Adrenal gland (tissue), 12 donors: ENCODE data around the gene SERPINA1. TPM values are rescaled to one million over a fixed set of nuclear protein-coding genes. Genes with fewer than 3 reads are reported as not detected.

Experiments
- DNase-seq, 7 donors: peaks; one replicate each; pipeline ENCODE4 v3.0.0-alpha.2; 2019 to 2020
- H3K27ac ChIP-seq, 5 donors: fragments of 200-600 bp; sonication (generic) in 4 of 5; 1 replicate in 3 of 5; 2 replicates in 2 of 5; pipeline versions ENCODE4 v1.5.1 to v1.8.0; 2016 to 2020; ENCODE audit warnings: mild to moderate bottlenecking in 1 of 5
- H3K27me3 ChIP-seq: fragments of 200-600 bp; 2 replicates; pipeline ENCODE4 v1.8.0; 2021
- H3K36me3 ChIP-seq, 2 donors: fragments of 200-600 bp; replicated peaks in 1 of 2; 1 replicate in 1 of 2; 2 replicates in 1 of 2; pipeline versions ENCODE4 v1.5.1 to v1.8.0; 2018 to 2022
- H3K4me1 ChIP-seq, 2 donors: fragments of 200-600 bp; replicated peaks in 1 of 2; 1 replicate in 1 of 2; 2 replicates in 1 of 2; pipeline versions ENCODE4 v1.5.1 to v1.8.0; 2018 to 2021
- H3K4me3 ChIP-seq, 4 donors: fragments of 200-600 bp; sonication (generic) in 3 of 4; one replicate each; pipeline ENCODE4 v1.5.1; 2016 to 2018
- H3K9me3 ChIP-seq, 3 donors: fragments of 200-600 bp; sonication (generic) in 1 of 3; replicated peaks in 1 of 3; 1 replicate in 2 of 3; 2 replicates in 1 of 3; pipeline versions ENCODE4 v1.5.1 to v1.8.0; 2016 to 2021
- POLR2A ChIP-seq, 2 donors: fragments of 450-650 bp; IDR thresholded peaks; one replicate each; pipeline ENCODE4 v1.6.1; 2017; ENCODE audit warnings: antibody characterized with exemption in 2 of 2, mild to moderate bottlenecking in 2 of 2, moderate library complexity in 1 of 2
- WGBS, 4 donors: extraction: QIAGEN DNeasy Blood & Tissue Kit in 2 of 4; methylation state at CpG; one replicate each; pipeline versions ENCODE4 v1.1.5 to v1.1.7; 2013 to 2017; 5-methylcytosine and 5-hydroxymethylcytosine counted together
- intact Hi-C, 2 donors: fragments of 100-400 bp; cut with DNase I; formaldehyde crosslinking; loops; one replicate each; pipeline versions ENCODE4 v1.14.1 to v1.15.0; 2022 to 2023
- polyA plus RNA-seq, 3 donors: library from polyadenylated mRNA; stranded (reverse); fragments of 200-250 nt in 2 of 3; fragments of 350-450 nt in 1 of 3; fragmentation: Illumina TruSeq in 1 of 3; extraction: RNeasy Lipid Tissue Mini Kit (QIAGEN cat#74804) in 1 of 3; gene quantifications; one replicate each; pipeline ENCODE4 v1.2.3, GENCODE V29; 2013 to 2014
- total RNA-seq, 9 donors: library from RNA; depleted of rRNA in 4 of 9; stranded (reverse); fragments of >200 nt in 4 of 9; fragments of 120-200 nt in 1 of 9; fragmentation: NEBNext Ultra II Directional in 1 of 9; extraction: Animal tissue kit (Norgen Biotek cat#: 25700) in 1 of 9; gene quantifications; one replicate each; pipeline versions ENCODE4 v1.1.0 to v1.2.4, GENCODE V29; 2013 to 2023
- TF ChIP-seq, protein P1 (sequence below), 6 experiments: fragments of 450-650 bp in 4 of 6; fragments of 200-600 bp in 2 of 6; sonication (generic) in 1 of 6; IDR thresholded peaks; 1 replicate in 5 of 6; 2 replicates in 1 of 6; pipeline versions ENCODE4 v1.5.1 to v1.8.0; 2016 to 2021; ENCODE audit warnings: antibody characterized with exemption in 6 of 6, mild to moderate bottlenecking in 2 of 6, moderate library complexity in 1 of 6
- donor health status: healthy with polysubstance abuse.
- donor health status: Bipolar disorder and iron deficiency.
- donor health status: DM: yes; HTN: yes; CAD: no.
- donor health status: DM: no; HTN: no; CAD: no.
- donor health status: DM: no; HTN: no; CAD: no.
- donor health status: DM: yes; HTN: yes; CAD: no.

The SERPINA1 gene
- total and polyA plus RNA-seq, 12 donors: 1.6 to 60.1 (median 13.9) TPM

DNA sequence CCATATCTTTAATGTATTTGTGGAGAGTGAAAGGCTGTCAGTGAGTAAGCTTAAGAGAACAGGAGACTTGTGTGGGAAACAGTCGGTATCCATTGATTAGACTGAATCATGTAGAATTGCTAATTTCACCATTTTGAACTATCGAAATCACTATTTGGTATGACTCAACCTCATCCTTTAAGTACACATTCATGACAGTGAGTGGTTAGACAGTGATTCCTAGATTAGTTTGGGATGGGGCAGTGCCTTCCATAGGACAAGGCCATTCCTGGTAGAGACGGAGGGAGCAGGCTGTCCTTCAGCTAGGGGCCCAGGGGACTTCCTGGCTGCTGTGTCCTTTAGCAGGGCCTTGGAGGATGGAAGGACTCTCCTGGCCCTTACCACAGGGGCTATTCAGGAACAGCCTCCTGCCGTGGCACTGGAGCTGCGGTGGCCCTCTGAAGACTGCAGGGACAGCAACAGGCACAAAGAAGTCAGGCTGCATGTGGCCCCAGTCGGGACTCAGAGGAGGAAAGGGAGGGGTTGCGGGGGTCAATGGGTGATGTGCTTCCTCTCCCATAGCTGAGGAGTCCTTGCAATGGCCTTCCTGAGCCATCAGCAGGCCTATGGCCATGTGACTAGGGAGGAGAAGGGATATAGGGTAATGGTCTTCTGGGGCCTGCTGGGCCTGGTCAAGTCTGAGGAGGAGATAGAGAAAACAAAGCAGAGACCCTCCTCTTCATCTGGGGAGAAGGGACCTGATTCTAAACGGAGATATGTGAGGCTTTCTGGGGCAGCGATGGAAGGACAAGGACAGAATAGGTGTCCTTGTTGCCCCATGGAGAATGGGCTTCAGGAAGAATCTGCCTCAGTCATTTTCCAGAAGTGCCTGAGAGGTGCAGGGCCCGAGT is 11.2 kb downstream of the SERPINA1 start:
- Histone ChIP-seq H3K27me3 (no peaks in the 10 kb centered on the region), H3K36me3 (no peaks in the 10 kb centered on the region), H3K4me1 (no peaks in the 10 kb centered on the region), H3K4me3 (no peak overlapping the region), H3K9me3 (no peaks in the 10 kb centered on the region), H3K27ac (no peak overlapping the region)
- no peak for DNase-seq
- no peak for TF ChIP-seq POLR2A (IDR thresholded peaks at IDR 0.05)
- TF ChIP-seq, protein P1, sequence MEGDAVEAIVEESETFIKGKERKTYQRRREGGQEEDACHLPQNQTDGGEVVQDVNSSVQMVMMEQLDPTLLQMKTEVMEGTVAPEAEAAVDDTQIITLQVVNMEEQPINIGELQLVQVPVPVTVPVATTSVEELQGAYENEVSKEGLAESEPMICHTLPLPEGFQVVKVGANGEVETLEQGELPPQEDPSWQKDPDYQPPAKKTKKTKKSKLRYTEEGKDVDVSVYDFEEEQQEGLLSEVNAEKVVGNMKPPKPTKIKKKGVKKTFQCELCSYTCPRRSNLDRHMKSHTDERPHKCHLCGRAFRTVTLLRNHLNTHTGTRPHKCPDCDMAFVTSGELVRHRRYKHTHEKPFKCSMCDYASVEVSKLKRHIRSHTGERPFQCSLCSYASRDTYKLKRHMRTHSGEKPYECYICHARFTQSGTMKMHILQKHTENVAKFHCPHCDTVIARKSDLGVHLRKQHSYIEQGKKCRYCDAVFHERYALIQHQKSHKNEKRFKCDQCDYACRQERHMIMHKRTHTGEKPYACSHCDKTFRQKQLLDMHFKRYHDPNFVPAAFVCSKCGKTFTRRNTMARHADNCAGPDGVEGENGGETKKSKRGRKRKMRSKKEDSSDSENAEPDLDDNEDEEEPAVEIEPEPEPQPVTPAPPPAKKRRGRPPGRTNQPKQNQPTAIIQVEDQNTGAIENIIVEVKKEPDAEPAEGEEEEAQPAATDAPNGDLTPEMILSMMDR (IDR thresholded peaks at IDR 0.05): no peak
- WGBS, 4 donors: 64 to 75% (median 68%) methylated on average over 9 to 10 of the region's 10 CpGs
- intact Hi-C loops: no loop called here

DNA sequence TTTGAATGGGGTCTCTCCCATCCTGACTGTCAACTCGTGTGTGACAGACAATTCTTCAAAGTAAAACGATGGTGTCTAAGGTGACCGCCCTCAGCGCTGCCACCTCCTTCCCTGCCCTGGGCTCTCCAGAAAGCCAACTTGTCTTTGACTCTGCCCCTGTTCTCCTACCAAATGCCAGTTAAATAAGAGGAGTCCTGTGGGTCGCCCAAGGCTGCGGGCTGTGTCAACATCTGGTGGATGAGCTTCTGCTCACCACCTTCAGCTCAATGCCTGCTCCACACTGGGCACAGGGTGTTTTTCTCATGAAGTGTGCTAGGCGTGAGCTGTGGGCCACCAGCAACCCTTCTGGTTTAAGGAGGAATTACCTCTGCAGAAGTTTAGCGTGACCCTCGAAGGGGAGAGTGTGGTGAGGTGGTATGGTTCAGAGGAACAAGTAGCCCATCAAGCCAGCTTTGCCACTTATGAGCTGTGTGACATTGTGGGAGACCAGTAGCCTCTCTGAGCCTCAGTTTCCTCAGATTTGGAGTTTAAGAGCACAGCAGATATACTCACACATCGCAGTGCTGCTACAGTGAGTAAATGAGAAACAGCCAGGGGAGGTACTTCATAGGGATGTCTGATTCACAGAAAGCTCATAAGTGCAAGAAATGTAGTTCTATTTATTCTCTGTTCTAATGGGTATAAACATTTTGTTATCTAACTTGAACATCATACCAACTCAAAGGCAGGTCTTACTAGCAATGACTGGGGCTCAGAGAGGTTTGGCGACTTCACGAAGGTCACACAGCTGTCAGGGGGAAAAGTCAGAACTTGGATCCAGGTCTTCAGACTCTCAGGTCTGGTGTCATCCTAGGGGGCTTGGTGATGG is 12.1 kb downstream of the SERPINA1 start:
- Histone ChIP-seq H3K27ac (no peak overlapping the region), H3K36me3 (no peaks in the 10 kb centered on the region), H3K4me3 (no peak overlapping the region), H3K4me1 (no peaks in the 10 kb centered on the region), H3K27me3 (no peaks in the 10 kb centered on the region), H3K9me3 (no peaks in the 10 kb centered on the region)
- no peak for DNase-seq
- intact Hi-C loops: no loop called here
- 86 to 90% (median 89%) methylated on average over 12 of the region's 12 CpGs for WGBS, 4 donors
- TF ChIP-seq, protein P1 (IDR thresholded peaks at IDR 0.05): no peak
- no peak for TF ChIP-seq POLR2A (IDR thresholded peaks at IDR 0.05)

DNA sequence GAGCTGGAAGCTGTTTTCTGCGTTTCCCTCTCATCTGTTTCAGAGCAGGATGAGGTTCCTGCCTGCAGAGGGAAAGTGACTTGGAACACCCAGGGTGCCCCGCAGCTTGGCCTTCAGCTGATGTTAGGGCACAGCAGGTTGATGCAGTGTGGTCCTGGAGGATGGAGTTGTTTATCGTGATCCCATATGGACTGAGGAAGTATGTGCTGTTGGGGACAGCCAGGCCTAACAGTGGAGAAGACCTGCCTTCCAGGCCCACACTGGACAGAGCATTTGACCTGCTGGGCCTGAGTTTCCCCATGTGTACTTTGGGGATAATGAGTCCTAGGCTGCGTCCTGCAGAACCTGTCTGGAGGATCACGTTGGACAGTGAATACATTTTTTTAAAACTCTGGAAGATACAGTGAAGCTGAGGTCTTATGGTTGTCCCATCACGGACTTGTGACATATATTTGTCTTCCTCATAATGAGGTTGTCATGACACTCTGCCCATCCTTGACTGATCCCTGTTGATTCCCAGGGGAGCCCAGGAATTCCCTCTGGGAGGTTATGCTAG is 12.8 kb downstream of the SERPINA1 start:
- no peak overlapping the region for H3K27ac ChIP-seq
- H3K4me3 ChIP-seq: no peak overlapping the region
- H3K4me1 ChIP-seq: no peaks in the 10 kb centered on the region
- no peaks in the 10 kb centered on the region for H3K27me3 ChIP-seq
- 57 to 85% (median 78%) methylated on average over 6 of the region's 6 CpGs for WGBS, 4 donors
- TF ChIP-seq, protein P1 (IDR thresholded peaks at IDR 0.05): no peak
- TF ChIP-seq POLR2A (IDR thresholded peaks at IDR 0.05): no peak
- H3K9me3 ChIP-seq: no peaks in the 10 kb centered on the region
- no peak for DNase-seq
- H3K36me3 ChIP-seq: no peaks in the 10 kb centered on the region
- intact Hi-C loops: no loop called here

DNA sequence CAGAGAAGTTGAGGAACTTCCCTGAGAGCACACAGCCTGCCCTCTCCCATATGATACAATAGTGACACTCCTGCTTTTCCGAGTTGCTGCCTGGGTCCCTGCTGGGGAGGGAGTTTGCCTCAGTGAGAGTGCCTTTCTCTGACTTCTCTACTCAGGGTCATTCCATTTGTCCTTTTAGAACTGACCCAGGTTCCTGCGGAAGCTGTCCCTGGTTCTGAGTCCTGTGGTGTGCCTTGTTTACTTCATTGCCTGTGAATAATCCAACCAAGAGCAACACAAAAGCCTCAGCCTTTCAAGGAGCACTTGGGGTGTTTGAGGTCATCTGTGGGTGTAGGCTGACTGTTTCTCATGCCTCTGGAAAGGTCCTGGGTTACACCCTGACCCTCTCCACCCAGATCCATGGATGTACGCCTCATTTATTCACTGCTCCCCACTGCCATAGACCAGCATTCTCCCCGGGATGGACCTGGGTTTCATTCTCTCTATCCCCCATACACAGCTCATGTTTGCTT is 13.6 kb downstream of the SERPINA1 start:
- TF ChIP-seq, protein P1 (IDR thresholded peaks at IDR 0.05): no peak
- no peak for TF ChIP-seq POLR2A (IDR thresholded peaks at IDR 0.05)
- no peak overlapping the region for H3K27ac ChIP-seq
- no peak for DNase-seq
- no peaks in the 10 kb centered on the region for H3K27me3 ChIP-seq
- no peaks in the 10 kb centered on the region for H3K9me3 ChIP-seq
- H3K36me3 ChIP-seq: no peaks in the 10 kb centered on the region
- WGBS, 4 donors: 68 to 84% (median 72%) methylated on average over 3 to 4 of the region's 4 CpGs
- intact Hi-C loops: no loop called here
- H3K4me3 ChIP-seq: no peak overlapping the region
- no peaks in the 10 kb centered on the region for H3K4me1 ChIP-seq
